ENCODE results near the gene FYB1.

DNA sequence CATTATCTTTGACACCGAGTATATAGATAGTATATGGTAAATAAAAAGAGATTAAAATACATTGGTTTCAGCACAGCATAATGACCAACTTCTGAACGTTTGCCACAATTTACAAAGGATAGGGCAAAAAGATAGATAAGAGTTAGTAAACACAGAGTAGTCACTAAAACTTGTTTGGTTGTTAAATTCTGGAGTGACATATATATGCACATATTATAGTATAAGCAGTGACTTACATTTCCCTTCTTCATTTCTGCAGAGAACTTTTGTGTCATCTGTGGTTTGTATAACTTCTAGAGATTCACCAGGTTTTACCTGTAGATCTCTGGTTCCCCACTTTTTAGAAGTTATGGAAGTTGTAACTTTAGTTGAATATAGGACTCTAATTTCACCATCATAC, 100.7 kb downstream of the FYB1 start:
- TF ChIP-seq, protein P1, sequence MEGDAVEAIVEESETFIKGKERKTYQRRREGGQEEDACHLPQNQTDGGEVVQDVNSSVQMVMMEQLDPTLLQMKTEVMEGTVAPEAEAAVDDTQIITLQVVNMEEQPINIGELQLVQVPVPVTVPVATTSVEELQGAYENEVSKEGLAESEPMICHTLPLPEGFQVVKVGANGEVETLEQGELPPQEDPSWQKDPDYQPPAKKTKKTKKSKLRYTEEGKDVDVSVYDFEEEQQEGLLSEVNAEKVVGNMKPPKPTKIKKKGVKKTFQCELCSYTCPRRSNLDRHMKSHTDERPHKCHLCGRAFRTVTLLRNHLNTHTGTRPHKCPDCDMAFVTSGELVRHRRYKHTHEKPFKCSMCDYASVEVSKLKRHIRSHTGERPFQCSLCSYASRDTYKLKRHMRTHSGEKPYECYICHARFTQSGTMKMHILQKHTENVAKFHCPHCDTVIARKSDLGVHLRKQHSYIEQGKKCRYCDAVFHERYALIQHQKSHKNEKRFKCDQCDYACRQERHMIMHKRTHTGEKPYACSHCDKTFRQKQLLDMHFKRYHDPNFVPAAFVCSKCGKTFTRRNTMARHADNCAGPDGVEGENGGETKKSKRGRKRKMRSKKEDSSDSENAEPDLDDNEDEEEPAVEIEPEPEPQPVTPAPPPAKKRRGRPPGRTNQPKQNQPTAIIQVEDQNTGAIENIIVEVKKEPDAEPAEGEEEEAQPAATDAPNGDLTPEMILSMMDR (conservative IDR thresholded peaks at IDR 0.05 in 1 of 2, IDR thresholded peaks at IDR 0.05 in 1 of 2; ENCODE audit: extremely low read depth in 1 of 2, insufficient read depth in 1 of 2, low read depth in 1 of 2, low read length in 2 of 2): no peak
- TF ChIP-seq EZH2 (IDR thresholded peaks at IDR 0.05; ENCODE audit: borderline replicate concordance, low read length): no peak
